NCI-H524 treated with DMSO at 0.1 percent for 48 hours (cell line): Measurements from ENCODE around the gene LGALS3BP.
"Not testable (repeated sequence)": the region's sequence is repeated elsewhere in the genome, so short reads cannot be mapped to it uniquely, and the experiment has no call there.

Experiments
- DNase-seq: peaks from one replicate; lab custom pipeline; 2025; lab: John Stamatoyannopoulos, UW

Gene LGALS3BP, protein sequence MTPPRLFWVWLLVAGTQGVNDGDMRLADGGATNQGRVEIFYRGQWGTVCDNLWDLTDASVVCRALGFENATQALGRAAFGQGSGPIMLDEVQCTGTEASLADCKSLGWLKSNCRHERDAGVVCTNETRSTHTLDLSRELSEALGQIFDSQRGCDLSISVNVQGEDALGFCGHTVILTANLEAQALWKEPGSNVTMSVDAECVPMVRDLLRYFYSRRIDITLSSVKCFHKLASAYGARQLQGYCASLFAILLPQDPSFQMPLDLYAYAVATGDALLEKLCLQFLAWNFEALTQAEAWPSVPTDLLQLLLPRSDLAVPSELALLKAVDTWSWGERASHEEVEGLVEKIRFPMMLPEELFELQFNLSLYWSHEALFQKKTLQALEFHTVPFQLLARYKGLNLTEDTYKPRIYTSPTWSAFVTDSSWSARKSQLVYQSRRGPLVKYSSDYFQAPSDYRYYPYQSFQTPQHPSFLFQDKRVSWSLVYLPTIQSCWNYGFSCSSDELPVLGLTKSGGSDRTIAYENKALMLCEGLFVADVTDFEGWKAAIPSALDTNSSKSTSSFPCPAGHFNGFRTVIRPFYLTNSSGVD

GRCh38 chr17:78979780-78980623 lies at the start of gene LGALS3BP:
Gene LGALS3BP, minus strand, starts transcription at chr17:78979923. Its CDS starts 2,732 bp downstream, at chr17:78977191.
- DNase-seq = peak; percentile 58

DNA sequence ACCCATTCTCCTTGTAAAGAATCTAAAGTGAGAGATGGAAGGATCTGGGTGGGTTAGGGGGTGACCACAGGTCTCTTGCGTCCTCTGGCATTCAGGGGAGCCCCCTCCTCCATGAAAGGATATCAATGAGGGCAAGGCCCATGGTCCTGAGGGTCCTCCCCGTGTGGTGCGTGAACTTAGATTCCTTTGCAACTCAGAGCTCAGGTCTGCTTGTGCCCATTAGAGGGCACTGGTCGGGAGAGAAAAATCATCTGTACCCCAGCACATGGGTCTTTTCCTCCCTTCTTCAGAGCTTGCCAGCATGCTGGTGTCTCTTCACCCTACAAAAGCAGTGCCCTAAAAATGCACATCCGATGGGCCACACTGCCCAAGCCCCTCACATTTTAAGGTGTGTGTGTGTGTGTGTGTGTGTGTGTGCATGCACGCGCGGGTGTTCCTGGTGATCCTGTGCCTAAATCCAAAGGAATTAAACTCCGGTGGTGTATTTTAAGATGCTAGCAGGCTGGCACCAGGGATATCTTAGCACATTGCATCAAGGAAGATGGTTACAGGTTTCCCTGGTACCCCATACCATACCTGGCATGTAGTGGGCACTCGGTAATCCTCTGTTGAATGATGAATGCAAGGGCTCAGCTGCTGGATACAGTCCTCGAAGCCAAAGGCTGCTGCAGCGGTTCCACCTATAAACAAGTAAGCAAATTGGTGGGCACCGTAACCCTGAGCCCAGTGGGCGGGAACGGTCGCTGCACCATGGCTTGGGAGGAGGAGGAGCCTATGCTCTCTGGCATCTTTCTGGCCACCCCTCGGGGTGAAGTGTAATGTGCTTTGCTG lies 49.0 kb upstream of the LGALS3BP start:
- no peak for DNase-seq

- no peak for DNase-seq
These were observed 48.3 kb upstream of the LGALS3BP start for GRCh38 chr17:79027925-79028491.

- no peak for DNase-seq
These were observed 47.7 kb upstream of the LGALS3BP start for GRCh38 chr17:79027274-79027924.

DNA sequence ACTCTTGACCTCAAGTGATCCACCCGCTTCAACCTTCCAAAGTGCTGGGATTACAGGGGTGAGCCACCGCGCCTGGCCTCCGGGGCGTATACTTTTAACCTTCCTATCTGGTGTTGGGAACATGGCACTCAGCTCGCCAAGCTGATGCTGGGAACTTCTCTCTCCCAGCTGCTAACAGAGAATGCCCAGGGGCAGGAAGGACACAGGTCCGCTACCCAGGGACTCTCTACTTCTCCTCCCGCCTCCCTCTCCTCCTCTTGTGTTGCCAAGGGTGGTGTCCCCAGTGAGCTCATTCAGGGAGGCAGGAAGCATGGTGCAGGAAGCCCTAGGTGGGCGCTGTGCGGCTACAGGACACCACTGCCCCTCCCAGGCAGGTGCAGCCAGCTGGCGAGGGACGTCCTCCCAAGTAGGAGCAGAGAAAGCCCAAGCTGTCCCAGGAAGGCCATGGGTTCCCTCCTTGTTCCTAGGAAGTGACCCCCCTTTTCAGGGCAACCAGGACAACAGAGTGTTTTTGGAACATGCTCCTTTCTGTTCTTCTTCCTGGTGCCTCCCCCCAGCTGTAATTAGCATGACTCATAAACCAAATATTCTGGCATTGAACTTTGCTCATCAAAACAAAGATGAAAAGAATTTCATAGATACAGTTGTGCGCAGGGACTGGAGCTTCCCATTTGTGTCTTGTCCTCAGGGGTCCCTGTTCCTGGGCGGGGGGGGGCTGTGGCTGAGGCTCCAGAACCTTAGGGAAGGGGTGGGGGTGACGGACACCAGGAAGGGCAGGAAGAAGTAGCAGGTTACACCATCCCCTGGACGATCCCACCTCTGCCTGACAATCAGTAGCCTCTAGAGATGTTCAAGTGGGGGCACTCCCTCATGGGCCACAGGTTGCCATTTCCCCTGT lies 46.9 kb upstream of the LGALS3BP start:
- DNase-seq = no peak

GRCh38 chr17:79024901-79025737 lies 45.4 kb upstream of the LGALS3BP start:
- no peak for DNase-seq

DNA sequence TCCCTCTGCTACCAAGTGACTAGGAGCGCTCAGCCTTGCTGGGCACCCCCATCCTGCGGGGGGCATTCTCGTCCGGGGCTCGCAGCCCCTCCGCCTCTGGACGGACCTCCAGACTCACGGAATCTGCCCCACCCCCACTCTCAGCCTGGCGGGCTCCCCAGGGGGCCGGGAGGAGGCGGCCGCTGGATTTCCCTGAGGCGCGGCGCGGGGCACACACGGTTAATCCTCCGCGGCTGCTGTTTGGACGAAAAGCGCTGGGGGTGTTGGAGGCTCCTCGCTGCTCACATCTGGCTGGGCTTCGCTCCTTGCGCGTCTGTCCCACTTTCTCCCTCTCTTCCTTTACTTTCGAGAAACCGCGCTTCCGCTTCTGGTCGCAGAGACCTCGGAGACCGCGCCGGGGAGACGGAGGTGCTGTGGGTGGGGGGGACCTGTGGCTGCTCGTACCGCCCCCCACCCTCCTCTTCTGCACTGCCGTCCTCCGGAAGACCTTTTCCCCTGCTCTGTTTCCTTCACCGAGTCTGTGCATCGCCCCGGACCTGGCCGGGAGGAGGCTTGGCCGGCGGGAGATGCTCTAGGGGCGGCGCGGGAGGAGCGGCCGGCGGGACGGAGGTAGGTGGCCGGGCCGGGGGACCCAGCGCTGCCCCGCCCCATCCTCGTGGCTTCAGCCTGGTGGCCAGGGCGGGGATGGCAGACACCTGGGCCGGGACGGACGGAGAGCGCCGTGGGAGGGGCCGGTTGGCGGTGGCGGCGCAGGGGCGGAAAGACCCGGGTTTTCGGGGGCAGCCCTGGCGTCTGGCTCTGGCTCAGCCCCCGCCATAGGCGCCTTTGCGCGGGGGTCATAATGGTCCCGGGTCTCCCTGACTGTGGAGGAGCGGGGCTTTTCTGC lies 44.4 kb upstream of the LGALS3BP start, which contains the start of gene C1QTNF1:
Gene C1QTNF1 (plus strand): TSS at position 284 of the 886 bp plus-strand sequence. CDS start 19,800 bp downstream, outside the sequence.
- DNase-seq = no peak

DNA sequence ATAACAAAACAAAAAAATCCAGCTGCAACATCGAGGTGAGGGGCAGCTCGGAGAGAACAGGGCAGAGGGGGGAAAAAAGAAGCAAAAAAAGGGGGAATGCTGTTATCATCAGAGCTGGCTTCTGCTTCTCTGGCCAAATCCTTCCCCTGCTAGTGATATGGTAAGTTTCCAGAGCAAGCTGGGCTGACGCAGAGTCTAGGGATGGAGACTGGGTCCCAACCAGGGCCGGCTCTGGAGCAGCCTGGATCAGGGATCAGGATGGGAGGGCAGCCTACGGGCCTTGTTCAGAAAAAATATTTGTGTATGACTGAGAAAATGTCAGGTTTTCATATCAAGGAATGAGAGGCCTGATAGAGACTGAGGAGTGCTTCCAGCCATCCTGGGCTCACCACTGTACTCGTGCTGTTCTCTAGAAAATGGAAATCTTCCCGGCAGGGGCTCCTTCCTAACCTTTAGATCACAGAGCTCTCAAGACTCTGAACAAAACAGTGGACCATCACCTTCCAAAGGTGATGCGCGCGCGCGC lies 43.5 kb upstream of the LGALS3BP start:
- DNase-seq = no peak

DNA sequence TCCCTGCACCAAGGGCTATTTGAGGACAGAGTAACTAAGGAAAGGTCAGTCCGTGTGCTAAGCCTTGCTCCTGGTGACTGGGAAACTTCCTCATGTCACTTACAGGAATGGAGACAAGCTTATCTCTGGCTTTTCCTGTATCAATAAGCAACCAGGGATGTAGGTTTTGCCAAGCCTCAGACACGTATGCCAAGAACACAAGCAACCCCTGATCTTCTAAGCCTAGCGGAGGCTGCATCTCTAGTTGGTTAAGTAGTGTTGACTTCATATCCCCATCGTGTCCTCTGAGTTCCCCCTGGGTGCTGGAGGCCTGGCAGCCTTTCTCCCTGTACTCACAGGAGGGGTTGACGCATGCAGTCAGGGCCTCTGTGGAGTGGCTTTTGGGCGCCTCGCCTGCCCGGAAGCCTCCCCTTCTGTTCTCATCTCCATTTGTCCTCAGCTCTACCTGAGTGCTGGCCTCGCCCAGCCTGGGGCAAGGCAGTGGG lies 42.8 kb upstream of the LGALS3BP start:
- no peak for DNase-seq

GRCh38 chr17:79021929-79022328 lies 42.2 kb upstream of the LGALS3BP start:
- not testable (repeated sequence) for DNase-seq

DNA sequence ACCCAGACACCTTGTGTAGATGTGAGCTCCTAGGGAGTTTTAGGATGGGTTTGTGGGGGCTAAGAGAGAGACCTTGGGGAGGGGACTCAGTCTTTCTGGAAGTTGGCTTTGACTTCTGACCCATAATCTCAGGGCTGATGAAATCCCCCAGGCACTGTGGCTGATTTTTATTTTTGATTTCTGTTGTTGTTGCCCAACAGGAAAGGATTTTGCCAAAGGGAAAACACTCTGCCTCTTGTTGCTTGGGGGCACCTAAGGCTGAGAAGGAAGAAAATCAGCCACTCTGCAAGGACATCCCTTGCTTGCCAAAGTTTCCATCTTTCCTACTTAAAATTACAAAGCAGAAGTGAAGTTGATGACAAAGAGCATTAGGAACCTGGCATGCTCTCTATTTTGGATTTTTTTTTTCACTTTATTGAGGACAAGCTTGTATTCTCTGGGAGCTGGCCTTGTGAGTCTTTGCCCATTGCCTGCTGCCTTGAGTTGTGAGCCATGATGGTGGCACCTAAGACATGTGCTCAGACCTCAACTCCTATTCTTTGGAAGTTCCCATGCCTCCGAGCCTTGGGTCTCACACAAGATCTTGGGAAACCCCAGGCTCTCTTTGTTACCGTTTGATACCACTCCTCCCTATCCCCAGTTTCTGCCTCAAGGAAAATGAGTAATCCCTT lies 41.0 kb upstream of the LGALS3BP start:
- no peak for DNase-seq

GRCh38 chr17:79019632-79020584 lies 40.2 kb upstream of the LGALS3BP start:
- peak; percentile 57 for DNase-seq

DNA sequence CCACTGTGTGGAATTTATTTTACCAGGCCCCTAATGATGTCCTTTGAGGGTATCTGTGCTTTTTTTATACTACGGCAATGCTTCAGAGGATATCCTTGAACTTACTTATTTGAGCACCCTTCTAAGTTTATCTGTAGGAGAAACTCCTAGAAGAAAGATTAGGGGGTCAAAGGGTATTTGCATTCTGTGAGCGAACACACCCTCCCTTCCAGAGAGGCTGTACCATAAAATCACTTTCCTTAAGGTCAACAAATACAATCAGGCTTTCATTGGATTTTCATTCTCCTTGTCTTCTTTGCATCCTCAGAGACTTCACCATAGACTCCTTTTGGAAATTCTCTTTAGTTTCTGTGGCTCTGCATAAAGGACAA lies 39.5 kb upstream of the LGALS3BP start:
- no peak for DNase-seq

GRCh38 chr17:79018370-79018695 lies 38.6 kb upstream of the LGALS3BP start:
- no peak for DNase-seq

GRCh38 chr17:79017546-79018369 lies 38.0 kb upstream of the LGALS3BP start:
- DNase-seq = no peak
